Measurements from ENCODE around the gene SSR2.

Gene SSR2

GRCh38 chr1:155979597-155980343 is 41.0 kb downstream of the SSR2 start:
- Histone ChIP-seq H3K4me3 (ENCODE audit: insufficient read depth, low read length, poor library complexity, severe bottlenecking) (peak overlapping the region; percentile 94), H3K27me3 (ENCODE audit: low read length) (no peaks in the 10 kb centered on the region), H3K4me2 (ENCODE audit: low read depth, low read length, poor library complexity, severe bottlenecking) (peak overlapping the region; percentile 95), H3K27ac (ENCODE audit: low read depth, low read length) (peak overlapping the region; percentile 97), H3K9ac (ENCODE audit: low read length) (peak overlapping the region; percentile 90), H3F3A (ENCODE audit: insufficient read depth) (peaks cover 35% of the 10 kb centered on the region), H2AFZ (ENCODE audit: low read depth, low read length, severe bottlenecking) (no peak overlapping the region), H3K9me3 (ENCODE audit: insufficient read depth, low read length) (no peaks in the 10 kb centered on the region), H3K9me2 (replicated peaks; ENCODE audit: insufficient read depth, low read length) (no peaks in the 10 kb centered on the region), H3K36me3 (ENCODE audit: low read length) (no peaks in the 10 kb centered on the region), H4K20me1 (ENCODE audit: low read depth, low read length) (no peaks in the 10 kb centered on the region; the same call in 1 of the 2 replicates), H3K79me2 (ENCODE audit: insufficient read depth, low read length) (peaks cover 43% of the 10 kb centered on the region)
- TF ChIP-seq, protein P1, sequence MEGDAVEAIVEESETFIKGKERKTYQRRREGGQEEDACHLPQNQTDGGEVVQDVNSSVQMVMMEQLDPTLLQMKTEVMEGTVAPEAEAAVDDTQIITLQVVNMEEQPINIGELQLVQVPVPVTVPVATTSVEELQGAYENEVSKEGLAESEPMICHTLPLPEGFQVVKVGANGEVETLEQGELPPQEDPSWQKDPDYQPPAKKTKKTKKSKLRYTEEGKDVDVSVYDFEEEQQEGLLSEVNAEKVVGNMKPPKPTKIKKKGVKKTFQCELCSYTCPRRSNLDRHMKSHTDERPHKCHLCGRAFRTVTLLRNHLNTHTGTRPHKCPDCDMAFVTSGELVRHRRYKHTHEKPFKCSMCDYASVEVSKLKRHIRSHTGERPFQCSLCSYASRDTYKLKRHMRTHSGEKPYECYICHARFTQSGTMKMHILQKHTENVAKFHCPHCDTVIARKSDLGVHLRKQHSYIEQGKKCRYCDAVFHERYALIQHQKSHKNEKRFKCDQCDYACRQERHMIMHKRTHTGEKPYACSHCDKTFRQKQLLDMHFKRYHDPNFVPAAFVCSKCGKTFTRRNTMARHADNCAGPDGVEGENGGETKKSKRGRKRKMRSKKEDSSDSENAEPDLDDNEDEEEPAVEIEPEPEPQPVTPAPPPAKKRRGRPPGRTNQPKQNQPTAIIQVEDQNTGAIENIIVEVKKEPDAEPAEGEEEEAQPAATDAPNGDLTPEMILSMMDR (IDR thresholded peaks at IDR 0.05; ENCODE audit: insufficient read depth, low read length, poor library complexity, severe bottlenecking): no peak
- no peak for TF ChIP-seq EZH2phosphoT487 (conservative IDR thresholded peaks at IDR 0.05; ENCODE audit: low read length)

DNA sequence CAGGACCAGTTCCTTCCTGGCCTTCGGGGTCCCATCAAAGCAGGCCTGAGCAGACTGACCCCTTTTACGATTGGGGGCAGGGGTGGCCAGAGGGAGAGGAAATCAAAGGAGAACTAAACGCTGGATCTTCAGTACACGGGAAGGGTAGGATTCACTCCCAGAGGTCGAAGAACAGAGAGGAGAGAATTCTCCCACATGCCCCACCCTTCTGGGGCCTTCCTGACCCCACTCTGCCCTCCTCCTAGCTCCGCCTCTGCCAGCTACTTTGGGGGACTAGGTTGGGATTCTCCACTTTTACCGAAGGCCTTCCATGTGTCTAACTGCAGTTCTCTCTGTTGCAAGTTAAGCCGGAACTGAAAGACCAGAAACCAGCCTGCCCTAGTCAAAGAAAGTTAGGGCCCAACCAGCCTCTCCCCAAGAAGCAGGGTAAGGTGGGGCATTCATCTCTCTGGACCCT is 41.8 kb downstream of the SSR2 start:
- Histone ChIP-seq H4K20me1 (ENCODE audit: low read depth, low read length) (no peaks in the 10 kb centered on the region; the same call in 1 of the 2 replicates), H3K9ac (ENCODE audit: low read length) (peak overlapping the region; percentile 90), H3K9me2 (replicated peaks; ENCODE audit: insufficient read depth, low read length) (no peaks in the 10 kb centered on the region), H3K27me3 (ENCODE audit: low read length) (no peaks in the 10 kb centered on the region), H3K9me3 (ENCODE audit: insufficient read depth, low read length) (no peaks in the 10 kb centered on the region), H3K27ac (ENCODE audit: low read depth, low read length) (peak overlapping the region; percentile 97), H3K36me3 (ENCODE audit: low read length) (no peaks in the 10 kb centered on the region), H3K79me2 (ENCODE audit: insufficient read depth, low read length) (peaks cover 51% of the 10 kb centered on the region), H3K4me2 (ENCODE audit: low read depth, low read length, poor library complexity, severe bottlenecking) (peak overlapping the region; percentile 95), H2AFZ (ENCODE audit: low read depth, low read length, severe bottlenecking) (peak overlapping the region; percentile 32), H3F3A (ENCODE audit: insufficient read depth) (peaks cover 35% of the 10 kb centered on the region), H3K4me3 (ENCODE audit: insufficient read depth, low read length, poor library complexity, severe bottlenecking) (peak overlapping the region; percentile 94)
- no peak for TF ChIP-seq EZH2phosphoT487 (conservative IDR thresholded peaks at IDR 0.05; ENCODE audit: low read length)
- TF ChIP-seq, protein P1 (IDR thresholded peaks at IDR 0.05; ENCODE audit: insufficient read depth, low read length, poor library complexity, severe bottlenecking): no peak

DNA sequence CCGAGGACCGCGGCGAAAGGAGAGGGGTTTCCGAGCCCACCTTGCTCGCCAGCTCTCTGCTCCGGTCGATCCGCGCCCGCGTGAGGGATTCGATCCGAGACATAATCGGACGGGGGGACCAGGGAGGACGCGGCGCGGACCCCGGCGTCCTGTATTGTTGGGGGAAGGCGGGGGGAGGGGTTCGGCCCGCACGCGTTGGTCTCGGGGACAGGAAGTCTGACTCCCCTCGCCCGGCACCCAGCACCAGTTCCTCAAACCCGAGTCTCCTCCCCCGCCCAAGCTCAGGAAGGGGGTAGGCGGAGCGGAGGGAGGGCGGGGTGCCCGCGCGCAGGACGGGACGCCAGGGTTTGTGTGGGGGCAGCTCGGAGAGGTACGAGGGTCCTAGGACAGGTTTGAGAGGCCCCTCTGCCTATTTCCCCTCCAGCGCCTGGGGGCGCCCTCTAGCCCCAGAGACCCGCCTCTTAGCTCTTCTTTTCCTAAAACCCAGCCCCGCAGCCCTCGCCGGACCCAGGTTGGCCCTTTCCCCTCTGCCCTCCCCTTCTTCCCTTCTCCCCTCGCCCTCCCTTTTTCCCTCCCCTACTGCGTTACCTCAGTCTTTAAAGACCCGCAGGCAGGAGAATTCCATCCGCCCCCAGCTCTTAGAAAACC is 42.3 kb downstream of the SSR2 start, which contains the start of gene ARHGEF2:
Gene ARHGEF2, minus strand, starts transcription at position 223 of the 648 bp plus-strand sequence. Its CDS starts 120 bp downstream, at position 103.
- Histone ChIP-seq H3K27me3 (ENCODE audit: low read length) (no peaks in the 10 kb centered on the region), H3F3A (ENCODE audit: insufficient read depth) (peaks cover 35% of the 10 kb centered on the region), H3K9me3 (ENCODE audit: insufficient read depth, low read length) (no peaks in the 10 kb centered on the region), H3K36me3 (ENCODE audit: low read length) (no peaks in the 10 kb centered on the region), H3K4me3 (ENCODE audit: insufficient read depth, low read length, poor library complexity, severe bottlenecking) (peak within 1 kb of the TSS; percentile 94), H2AFZ (ENCODE audit: low read depth, low read length, severe bottlenecking) (peak within 1 kb of the TSS; percentile 47), H3K9ac (ENCODE audit: low read length) (peak within 1 kb of the TSS; percentile 90), H3K9me2 (replicated peaks; ENCODE audit: insufficient read depth, low read length) (no peaks in the 10 kb centered on the region), H4K20me1 (ENCODE audit: low read depth, low read length) (no peaks in the 10 kb centered on the region; the same call in 1 of the 2 replicates), H3K79me2 (ENCODE audit: insufficient read depth, low read length) (peaks cover 57% of the 10 kb centered on the region), H3K4me2 (ENCODE audit: low read depth, low read length, poor library complexity, severe bottlenecking) (peak within 1 kb of the TSS; percentile 95), H3K27ac (ENCODE audit: low read depth, low read length) (peak within 1 kb of the TSS; percentile 97)
- TF ChIP-seq, protein P1 (IDR thresholded peaks at IDR 0.05; ENCODE audit: insufficient read depth, low read length, poor library complexity, severe bottlenecking): peak; percentile 59
- TF ChIP-seq EZH2phosphoT487 (conservative IDR thresholded peaks at IDR 0.05; ENCODE audit: low read length): no peak
